HCT116 (cell line): ENCODE results near the gene SPRR5.

Experiments
- ATF3 ChIP-seq: IDR thresholded peaks from 2 replicates; pipeline ENCODE4 v1.6.1; 2012
- CTCF ChIP-seq, 3 experiments: fragments of 200-600 bp in 1 of 3; sonication (generic) in 1 of 3; IDR thresholded peaks in 2 of 3; conservative IDR thresholded peaks in 1 of 3; 2 replicates each; pipeline ENCODE4 v1.5.1; 2012 to 2017; ENCODE audit warnings: low read depth in 2 of 3, low read length in 2 of 3, antibody characterized with exemption in 1 of 3, borderline replicate concordance in 1 of 3, control low read depth in 1 of 3, mild to moderate bottlenecking in 1 of 3, mixed read lengths in 1 of 3, mixed run types in 1 of 3, moderate library complexity in 1 of 3; ENCODE audit not compliant: insufficient read depth in 1 of 3
- JUND ChIP-seq: IDR thresholded peaks from 2 replicates; pipeline ENCODE4 v1.6.1; 2012
- MAX ChIP-seq: IDR thresholded peaks from 2 replicates; pipeline ENCODE4 v1.6.1; 2012
- POLR2A ChIP-seq: IDR thresholded peaks from 2 replicates; pipeline ENCODE4 v1.7.0; 2011; ENCODE audit warnings: borderline replicate concordance; ENCODE audit not compliant: insufficient read depth, insufficient read length; ENCODE audit errors: extremely low read depth
- RAD21 ChIP-seq: IDR thresholded peaks from 2 replicates; pipeline ENCODE4 v1.6.1; 2012; ENCODE audit warnings: low read depth, mild to moderate bottlenecking
- TF ChIP-seq, protein P1 (sequence below): IDR thresholded peaks from 2 replicates; pipeline ENCODE4 v1.6.1; 2012; ENCODE audit warnings: low read depth
- TF ChIP-seq, protein P2 (sequence below): IDR thresholded peaks from 2 replicates; pipeline ENCODE4 v1.6.1; 2011; ENCODE audit warnings: mild to moderate bottlenecking, low read length, moderate library complexity; ENCODE audit not compliant: insufficient replicate concordance; ENCODE audit errors: extremely low read depth

DNA sequence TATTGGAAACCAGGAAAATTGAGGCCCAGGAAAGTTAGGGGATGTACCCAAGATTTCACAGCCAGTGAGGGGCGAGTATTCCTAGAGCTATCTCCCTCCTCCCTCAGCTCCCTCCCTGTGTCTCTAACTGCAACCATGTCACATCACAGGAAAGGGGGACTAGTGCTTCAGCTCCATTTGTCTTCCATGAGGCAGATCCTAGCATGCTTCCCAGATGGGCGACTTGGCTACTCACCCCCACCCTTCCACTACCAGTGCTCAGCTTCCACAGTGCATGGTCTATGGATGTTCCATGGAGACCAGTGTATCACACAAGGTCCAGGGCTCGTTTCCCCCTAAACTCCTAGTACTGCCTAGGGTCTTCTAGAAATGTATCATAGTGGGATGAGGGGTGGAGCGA lies 18.8 kb downstream of the SPRR5 start:
- TF ChIP-seq CTCF (IDR thresholded peaks at IDR 0.05 in 2 of 3, conservative IDR thresholded peaks at IDR 0.05 in 1 of 3; ENCODE audit: borderline replicate concordance in 1 of 3, insufficient read depth in 1 of 3, low read depth in 2 of 3, low read length in 2 of 3) (no peak), POLR2A (no peak), MAX (no peak), RAD21 (no peak), JUND (no peak), ATF3 (no peak)
- TF ChIP-seq, protein P1, sequence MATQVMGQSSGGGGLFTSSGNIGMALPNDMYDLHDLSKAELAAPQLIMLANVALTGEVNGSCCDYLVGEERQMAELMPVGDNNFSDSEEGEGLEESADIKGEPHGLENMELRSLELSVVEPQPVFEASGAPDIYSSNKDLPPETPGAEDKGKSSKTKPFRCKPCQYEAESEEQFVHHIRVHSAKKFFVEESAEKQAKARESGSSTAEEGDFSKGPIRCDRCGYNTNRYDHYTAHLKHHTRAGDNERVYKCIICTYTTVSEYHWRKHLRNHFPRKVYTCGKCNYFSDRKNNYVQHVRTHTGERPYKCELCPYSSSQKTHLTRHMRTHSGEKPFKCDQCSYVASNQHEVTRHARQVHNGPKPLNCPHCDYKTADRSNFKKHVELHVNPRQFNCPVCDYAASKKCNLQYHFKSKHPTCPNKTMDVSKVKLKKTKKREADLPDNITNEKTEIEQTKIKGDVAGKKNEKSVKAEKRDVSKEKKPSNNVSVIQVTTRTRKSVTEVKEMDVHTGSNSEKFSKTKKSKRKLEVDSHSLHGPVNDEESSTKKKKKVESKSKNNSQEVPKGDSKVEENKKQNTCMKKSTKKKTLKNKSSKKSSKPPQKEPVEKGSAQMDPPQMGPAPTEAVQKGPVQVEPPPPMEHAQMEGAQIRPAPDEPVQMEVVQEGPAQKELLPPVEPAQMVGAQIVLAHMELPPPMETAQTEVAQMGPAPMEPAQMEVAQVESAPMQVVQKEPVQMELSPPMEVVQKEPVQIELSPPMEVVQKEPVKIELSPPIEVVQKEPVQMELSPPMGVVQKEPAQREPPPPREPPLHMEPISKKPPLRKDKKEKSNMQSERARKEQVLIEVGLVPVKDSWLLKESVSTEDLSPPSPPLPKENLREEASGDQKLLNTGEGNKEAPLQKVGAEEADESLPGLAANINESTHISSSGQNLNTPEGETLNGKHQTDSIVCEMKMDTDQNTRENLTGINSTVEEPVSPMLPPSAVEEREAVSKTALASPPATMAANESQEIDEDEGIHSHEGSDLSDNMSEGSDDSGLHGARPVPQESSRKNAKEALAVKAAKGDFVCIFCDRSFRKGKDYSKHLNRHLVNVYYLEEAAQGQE = no peak
- TF ChIP-seq, protein P2, sequence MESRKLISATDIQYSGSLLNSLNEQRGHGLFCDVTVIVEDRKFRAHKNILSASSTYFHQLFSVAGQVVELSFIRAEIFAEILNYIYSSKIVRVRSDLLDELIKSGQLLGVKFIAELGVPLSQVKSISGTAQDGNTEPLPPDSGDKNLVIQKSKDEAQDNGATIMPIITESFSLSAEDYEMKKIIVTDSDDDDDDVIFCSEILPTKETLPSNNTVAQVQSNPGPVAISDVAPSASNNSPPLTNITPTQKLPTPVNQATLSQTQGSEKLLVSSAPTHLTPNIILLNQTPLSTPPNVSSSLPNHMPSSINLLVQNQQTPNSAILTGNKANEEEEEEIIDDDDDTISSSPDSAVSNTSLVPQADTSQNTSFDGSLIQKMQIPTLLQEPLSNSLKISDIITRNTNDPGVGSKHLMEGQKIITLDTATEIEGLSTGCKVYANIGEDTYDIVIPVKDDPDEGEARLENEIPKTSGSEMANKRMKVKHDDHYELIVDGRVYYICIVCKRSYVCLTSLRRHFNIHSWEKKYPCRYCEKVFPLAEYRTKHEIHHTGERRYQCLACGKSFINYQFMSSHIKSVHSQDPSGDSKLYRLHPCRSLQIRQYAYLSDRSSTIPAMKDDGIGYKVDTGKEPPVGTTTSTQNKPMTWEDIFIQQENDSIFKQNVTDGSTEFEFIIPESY = no peak
